ENCODE measurements around the gene LAMA4.

LAMA4 gene

DNA sequence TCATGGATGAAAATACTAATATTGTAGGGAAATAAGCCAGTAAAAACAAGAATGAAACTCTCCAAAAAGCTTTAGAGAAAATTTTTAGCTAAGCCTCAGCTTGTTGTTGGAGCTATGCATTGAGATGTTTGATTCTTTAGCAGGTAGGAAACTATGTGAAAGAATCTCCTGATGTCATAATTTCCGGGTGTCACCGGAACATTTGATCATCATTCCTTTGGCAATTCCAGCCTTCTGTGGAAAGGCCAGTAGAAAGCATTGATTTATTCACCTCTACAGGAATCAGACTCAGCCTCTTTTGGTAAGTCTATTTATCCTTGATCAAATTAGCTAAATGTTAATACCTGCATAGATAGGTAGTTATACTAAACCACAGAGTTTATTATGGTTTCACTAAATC, 157.5 kb downstream of the LAMA4 start:
- DNase-seq (ENCODE audit: low read depth), result no peak

DNA sequence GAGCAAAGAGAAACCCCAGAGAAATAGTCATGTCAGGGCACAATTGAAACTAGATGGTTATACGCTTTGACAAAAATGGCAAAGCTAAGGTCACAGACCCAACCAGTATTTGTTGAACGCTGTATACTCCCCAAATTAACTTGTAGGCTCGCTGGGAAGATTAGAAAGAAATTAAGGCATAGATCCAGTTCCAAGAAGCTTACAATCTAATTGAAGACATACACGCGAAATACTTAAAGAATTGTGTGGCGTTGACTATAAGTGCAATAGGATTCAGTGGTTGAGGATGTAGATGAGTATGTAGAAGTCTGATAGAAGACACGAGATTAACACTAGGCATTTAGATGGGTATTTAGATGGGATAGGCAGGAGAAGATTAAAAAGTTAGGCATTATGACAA, 166.5 kb downstream of the LAMA4 start:
- no peak for DNase-seq (ENCODE audit: low read depth)

DNA sequence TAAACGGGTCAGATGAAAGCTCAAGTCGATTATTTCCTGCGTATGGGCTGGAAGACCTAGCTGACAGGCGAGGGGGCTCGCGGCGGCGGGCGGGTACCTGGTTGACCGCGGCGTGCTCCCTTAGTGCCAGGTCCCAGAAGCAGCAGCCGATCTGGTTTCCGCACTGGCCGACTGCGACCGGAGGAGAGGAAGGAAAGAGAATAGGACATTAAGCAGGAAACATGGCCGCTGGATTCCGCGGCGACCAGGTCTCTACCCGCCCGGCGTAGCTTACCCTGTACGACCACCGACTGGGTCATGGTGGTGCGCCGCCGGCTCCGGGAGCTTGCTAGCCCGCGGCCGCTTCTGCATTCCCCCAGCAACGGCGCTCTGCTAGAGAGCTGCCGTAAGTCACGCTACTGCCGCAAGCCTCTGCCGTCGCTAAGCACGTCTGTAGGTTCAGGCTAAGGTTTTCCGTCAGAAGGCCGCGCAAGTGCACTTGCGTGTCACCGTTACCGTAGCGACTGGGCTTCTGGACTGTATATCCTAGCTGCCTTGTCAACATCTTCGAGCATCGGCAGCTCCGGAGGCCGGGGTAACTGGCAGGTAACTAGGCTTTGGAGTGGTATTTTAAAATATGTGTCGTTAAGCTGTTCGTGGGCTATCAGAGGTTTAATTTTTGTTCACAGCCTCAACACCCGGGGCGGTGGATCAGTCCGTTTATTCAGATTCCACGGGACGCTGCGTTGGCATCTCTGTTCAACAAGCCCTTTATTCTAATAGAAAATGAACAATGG, 167.0 kb downstream of the LAMA4 start, which contains the start of the genes FAM229B and TUBE1:
FAM229B (plus strand) TSS at position 456 of the 776 bp plus-strand sequence. CDS start 11,693 bp downstream, outside the sequence.
TUBE1 (minus strand) TSS at position 347 of the 776 bp plus-strand sequence; CDS start at position 299, 48 bp downstream.
- DNase-seq (ENCODE audit: low read depth), result peak; percentile 82

DNA sequence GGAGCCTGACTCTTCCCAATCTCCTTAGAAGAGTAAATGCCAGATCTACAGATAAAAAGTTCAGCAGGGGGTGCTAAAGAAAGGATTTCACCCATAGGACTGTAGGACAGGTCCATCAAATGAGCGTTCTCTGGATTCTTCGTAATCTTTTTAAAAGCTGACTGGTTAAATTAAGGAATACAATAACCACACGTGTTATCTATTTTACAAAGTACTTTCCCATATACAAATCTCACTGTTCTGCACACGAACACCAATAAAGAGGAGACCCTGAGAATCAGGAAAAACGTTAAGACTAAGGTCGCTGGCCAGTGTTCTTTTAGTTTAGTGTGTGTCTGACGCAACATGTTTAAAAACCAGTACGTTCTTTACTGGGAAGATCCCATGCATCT, 167.6 kb downstream of the LAMA4 start:
- DNase-seq (ENCODE audit: low read depth), result peak; percentile 33

DNA sequence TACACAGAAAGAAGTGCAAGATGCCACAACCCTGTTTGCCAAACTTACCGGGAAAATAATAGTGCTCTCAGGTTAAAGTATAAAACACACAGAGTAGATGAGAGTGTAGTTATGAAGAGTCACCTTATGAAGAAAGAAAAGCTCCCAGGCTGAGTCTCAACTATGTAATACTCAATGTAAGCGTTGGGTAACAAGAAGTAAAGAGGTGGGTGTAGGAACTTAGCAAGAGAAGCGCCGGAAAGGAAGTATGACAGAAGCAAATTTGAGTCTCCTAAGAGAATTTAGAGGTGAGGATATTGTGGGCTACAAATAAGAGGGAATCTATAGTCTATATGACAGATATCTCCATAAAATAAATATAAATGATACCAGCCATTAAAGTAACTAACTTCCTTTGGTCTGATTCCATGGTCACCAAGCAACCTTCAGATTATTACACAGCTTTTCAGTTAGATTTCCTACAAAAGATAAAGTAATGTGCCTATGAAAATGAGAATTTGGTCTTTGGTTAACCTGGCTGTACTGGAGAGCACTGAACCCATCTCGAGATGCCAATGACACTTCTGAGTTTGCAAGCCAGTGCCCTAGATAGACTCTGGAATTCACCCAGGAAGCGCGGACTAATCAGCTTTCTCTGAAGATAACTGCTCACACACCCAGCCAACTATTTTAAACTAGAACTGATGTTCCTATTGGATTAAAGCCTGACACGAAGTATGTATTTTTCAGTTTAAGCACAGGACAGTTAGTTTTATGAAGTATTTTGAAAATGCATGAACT, 168.9 kb downstream of the LAMA4 start:
- DNase-seq (ENCODE audit: low read depth), result no peak

DNA sequence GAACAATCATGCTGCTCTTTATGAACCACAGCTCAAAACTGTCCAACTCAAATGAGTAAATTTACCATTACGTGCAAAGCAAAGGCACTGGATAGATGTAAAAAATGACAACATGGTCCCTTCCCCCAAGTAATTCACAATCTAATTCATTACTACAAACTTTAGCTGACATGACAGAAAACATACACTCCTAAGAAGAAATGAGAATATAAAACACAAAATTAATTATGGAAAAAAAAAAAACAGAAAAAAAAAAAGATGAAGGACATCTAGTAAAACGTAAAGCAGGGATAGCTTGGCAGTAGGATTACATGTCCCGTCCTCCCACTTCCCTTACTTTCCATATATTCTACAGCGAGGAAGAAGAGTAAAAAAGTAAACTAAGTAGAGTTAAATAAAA, 172.8 kb downstream of the LAMA4 start:
- DNase-seq (ENCODE audit: low read depth), result no peak

DNA sequence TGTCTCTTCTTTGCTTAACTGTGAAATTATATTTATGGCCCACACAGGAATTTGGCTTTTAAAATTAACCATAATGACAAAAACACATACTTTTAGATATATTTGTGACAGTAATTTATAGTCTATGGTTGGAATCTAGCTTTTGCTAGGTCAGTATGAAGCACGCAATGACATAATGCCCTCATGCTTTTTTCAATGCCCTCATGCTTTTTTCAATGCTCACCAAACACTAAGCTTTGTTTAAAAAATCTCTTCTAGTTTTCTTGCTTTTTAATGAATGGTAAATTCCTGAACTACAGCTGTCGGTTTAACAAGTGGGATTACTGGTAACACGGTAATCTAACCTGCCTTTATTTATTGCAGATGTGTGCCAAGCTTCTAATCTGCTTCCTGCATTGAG, 187.8 kb downstream of the LAMA4 start:
- no peak for DNase-seq (ENCODE audit: low read depth)

DNA sequence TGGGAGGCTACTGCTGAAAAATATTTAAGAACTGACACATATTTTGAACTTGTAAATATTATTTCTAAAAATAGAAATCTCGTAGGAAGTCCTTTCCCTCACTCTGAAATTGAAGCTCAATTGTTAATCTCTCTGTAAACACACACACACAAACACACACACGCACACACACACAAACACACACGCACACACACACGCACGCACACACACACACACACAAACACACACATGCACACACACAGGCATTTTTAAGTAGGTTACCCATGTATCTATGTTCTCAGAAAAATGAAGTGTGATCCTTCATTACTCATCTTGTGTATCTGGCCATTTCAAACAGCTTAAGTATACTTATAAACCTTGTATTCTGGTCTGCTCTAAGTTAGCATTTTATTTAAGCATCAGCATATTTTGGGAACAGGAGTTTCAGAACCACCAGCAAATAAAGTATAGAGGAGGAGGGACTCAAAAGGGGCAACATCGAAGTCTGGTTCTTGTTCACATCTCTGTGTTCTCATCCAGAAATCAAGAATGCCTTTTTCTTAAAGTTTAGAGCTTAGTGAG, 188.9 kb downstream of the LAMA4 start:
- no peak for DNase-seq (ENCODE audit: low read depth)

DNA sequence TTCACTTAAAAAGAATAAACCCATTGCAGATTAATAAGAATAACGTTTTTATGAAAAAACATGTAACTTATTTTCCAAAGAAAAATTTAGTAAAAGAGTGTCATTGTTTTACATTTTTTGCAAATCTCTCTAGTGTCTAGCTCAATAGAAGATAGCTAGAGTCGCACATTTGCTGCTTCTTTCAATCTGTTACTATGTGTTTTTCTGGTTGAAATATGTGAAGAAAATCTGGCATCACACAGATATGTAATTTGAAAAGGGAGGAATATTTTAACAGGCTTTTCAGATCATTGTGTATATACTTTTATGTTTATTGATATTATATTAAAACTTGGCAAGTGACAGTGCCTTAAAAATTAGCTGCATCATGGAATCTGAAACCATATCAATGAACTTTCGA, 191.4 kb downstream of the LAMA4 start:
- no peak for DNase-seq (ENCODE audit: low read depth)

DNA sequence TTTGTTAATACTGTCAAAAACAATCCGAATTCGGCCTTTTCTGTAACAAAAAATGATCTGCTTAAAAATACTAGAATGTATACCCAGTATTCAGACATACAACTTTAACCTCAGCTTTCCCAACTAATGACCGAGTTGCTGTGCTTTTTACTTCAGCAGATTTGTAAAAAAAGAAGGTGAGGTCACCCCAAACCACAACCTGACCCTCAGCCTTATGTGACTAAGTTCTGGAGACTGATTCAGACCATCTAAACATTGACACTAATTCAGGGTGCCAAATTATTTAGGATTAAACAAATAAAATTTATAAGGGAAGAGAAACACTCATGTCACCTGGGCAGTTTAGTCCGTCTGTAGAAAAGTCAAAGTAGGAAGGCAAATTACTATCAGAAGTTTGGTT, 192.8 kb downstream of the LAMA4 start:
- DNase-seq (ENCODE audit: low read depth), result no peak

Data from HS-5 (cell line).